OCI-LY3 (cell line): ENCODE measurements around the gene ADCY5.

Experiments used
- CTCF ChIP-seq: fragments of 200-600, 300-600 bp; sonication (generic); IDR thresholded peaks from 2 replicates; pipeline ENCODE4 v1.5.1; 2014; ENCODE audit warnings: antibody characterized with exemption, low read length, low read depth
- EZH2phosphoT487 ChIP-seq: fragments of 200-600 bp; shearing (Covaris generic); IDR thresholded peaks from 2 replicates; pipeline ENCODE4 v1.6.1; 2018; ENCODE audit warnings: antibody characterized with exemption, mixed run types, low read depth

GRCh38 chr3:123483146-123483545 is 34.3 kb upstream of the ADCY5 start:
- TF ChIP-seq CTCF (no peak), EZH2phosphoT487 (no peak)
